Activated T-cell treated with anti-CD3 and anti-CD28 coated beads, Interleukin-2, amount 50 U/mL, for 1 hour (primary cell): ENCODE results near the gene ZNF189.
"Not testable (repeated sequence)": the region's sequence is repeated elsewhere in the genome, so short reads cannot be mapped to it uniquely, and the experiment has no call there.

Experiments used
- DNase-seq: peaks from one replicate; pipeline ENCODE4 v3.0.0-alpha.2; 2020

Gene ZNF189

GRCh38 chr9:101381118-101381517 is 17.5 kb upstream of the ZNF189 start:
- DNase-seq = no peak

DNA sequence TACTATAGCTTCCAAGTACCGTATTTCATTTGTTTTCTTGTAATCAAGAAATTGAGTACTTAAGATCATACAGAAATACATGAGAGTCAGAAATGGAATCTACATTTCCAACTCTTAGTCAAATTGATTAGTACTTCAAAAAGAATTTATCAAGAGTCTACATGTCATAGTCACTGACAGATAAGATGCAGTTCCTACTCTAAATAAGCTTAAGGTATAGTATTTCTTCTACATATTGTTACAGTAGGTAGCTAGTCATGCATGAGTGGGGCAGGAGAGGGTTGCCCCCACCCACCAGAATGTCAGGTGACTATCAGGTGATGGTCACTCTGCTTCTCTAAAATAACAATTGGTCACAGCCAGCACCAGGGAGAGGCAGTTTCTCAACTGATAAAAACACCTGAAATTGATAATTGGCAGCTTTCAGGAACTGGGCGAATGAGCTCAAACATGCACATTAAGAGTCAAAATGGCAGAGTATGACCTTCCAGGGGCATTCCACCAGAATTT is 16.8 kb upstream of the ZNF189 start:
- DNase-seq = no peak

- DNase-seq = no peak
These were observed 15.3 kb upstream of the ZNF189 start for GRCh38 chr9:101383361-101383760.

DNA sequence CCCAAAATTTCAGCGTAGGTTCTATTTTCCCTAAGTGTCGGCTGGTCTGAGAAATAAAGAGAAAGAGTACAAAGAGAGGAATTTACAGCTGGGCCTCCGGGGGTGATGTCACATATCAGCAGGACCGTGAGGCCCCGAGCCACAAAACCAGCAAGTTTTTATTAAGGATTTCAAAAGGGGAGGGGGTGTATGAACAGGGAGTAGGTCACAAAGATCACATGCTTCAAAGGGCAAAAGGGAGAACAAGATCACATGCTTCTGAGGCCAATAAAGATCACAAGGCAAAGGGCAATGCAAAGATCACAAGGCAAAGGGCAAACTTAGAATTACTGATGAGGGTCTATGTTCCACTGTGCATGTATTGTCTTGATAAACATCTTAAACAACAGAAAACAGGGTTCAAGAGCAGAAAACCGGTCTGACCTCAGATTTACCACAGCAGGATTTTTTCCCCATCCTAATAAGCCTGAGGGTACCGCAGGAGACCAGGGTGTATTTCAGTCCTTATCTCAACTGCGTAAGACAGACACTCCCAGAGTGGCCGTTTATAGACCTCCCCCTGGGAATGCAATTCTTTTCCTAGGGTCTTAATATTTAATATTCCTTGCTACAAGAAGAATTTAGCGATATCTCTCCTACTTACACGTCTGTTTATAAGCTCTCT is 13.6 kb upstream of the ZNF189 start, which contains the start of gene BAAT:
Gene BAAT (minus strand): TSS at position 134 of the 664 bp plus-strand sequence. CDS start 13,602 bp downstream, outside the sequence.
- not testable (repeated sequence) for DNase-seq

DNA sequence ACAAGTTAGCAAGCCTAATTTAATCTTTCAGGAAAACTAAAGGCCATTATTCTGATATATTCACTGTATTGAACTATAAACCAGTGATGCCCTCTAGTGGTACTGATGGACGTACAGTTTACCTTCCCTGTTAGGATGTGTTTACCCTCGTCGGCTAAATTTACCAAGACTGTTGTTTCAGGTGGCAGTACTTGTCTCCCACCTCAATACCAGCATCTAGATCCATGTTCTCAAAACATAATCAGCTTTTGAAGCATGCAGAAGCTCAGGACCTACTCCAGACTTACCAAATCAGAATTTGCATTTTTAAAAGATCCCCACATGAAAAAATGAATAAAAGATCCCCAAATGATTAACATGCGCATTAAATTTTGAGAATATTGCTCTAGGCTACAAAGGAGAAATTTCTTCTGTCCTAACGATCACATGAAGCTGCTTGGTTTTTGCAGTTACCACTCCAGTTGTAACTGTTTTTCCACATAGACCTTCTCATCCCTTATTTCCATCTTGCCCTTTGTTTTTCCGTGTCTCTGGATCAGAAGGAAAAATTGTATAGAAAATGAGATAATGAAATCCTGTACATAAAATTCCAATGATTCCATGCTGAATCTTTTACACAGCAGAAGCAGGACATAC is 10.7 kb upstream of the ZNF189 start:
- no peak for DNase-seq

GRCh38 chr9:101388507-101388993 is 10.1 kb upstream of the ZNF189 start:
- DNase-seq = no peak

DNA sequence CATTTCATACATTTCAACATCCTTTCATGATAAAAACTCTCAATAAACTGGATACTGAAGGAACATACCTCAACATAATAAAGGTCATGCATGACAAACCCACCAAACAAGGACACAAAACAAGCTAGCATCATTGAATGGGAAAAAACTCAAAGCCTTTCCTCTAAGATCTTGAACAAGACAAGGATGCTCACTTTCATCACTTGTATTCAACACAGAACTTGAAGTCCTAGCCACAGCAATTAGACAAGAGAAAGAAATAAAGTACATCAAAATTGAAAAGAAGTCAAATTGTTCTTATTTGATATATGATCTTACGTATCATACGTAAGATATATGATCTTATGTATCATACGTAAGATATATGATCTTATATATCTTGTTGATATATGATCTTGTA is 5.5 kb upstream of the ZNF189 start:
- no peak for DNase-seq

- DNase-seq = no peak
These were observed 4.0 kb upstream of the ZNF189 start for GRCh38 chr9:101394687-101395086.

DNA sequence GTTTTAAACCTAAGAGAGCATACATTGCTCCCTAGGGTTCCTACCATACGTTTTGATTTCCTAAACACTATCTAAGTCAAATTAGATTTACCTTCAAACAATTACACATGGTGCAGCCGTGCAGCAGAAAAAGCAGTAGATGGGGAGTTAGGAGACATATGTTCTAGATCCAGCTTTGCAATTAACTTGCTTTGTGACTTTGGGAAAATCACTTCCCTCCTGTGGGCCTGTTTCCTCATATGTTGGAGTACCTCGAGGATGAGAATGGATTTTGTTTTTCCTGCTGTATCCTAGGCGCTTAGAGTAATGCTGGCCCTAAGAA is 944 bp upstream of the ZNF189 start:
- DNase-seq = no peak

DNA sequence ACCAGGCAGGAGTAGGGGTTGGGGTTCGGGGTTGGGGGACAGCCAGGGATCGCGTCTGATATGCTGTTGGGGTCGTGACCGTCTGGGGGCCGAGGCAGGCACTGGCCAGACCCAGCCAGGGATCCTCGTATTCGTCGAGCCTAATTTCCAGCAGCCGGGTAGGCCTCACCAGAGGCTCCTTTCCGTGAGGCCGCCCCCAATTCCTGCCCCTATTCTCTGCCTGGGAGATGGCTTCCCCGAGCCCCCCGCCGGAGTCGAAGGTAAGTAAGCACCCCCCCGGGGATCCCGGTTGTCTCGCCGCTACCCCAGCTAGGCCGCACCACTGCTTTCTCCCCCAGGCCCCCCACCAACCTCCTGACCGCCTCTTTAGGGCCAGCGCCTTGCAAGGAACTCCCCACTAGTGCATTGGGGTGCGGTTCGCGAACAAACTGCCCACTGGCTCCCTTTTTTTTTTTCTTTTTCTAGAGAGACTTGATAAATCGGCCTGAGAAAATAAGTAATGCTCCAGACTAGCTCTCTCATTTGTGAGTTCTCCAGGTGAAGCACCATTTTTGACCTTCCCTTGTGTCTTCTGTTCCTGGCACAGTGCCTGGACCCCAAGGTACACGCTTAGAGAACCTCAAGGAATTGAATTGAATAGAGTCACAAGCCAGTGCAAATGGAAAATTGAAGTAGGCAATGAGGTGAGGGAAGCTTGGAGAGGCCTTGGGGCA is 435 bp downstream of the ZNF189 start:
- no peak for DNase-seq

- DNase-seq = no peak
These were observed 956 bp downstream of the ZNF189 start for GRCh38 chr9:101399643-101399970.

- DNase-seq = no peak
These were observed 1.5 kb downstream of the ZNF189 start for GRCh38 chr9:101400120-101400519.

- DNase-seq = no peak
These were observed 5.0 kb downstream of the ZNF189 start for GRCh38 chr9:101403516-101404285.

GRCh38 chr9:101408374-101409078 is 9.9 kb downstream of the ZNF189 start:
- DNase-seq = no peak

- DNase-seq = no peak
These were observed 10.4 kb downstream of the ZNF189 start for GRCh38 chr9:101409079-101409477.

DNA sequence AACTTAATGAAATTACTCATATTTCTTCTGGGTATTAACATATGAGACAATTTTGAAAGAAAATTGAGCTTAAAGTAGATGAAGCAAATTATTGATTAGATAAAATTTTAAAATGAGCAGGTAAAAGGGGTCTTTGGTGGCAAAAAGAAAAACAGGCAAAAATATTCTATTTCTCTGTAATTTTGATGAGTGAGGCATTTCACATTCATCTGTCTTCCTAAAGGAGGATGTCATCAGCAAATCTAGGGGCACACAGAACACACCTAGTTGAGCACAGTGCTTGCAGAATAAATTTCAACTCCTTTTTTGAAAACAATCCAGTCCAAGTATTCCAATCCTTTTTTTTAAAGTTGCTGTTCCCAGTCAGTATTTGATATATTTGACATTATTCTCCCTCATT is 16.2 kb downstream of the ZNF189 start:
- DNase-seq = no peak

- no peak for DNase-seq
These were observed 16.9 kb downstream of the ZNF189 start for GRCh38 chr9:101415578-101415977.

GRCh38 chr9:101417389-101417788 is 18.7 kb downstream of the ZNF189 start:
- DNase-seq = no peak

GRCh38 chr9:101417977-101418376 is 19.3 kb downstream of the ZNF189 start:
- no peak for DNase-seq

DNA sequence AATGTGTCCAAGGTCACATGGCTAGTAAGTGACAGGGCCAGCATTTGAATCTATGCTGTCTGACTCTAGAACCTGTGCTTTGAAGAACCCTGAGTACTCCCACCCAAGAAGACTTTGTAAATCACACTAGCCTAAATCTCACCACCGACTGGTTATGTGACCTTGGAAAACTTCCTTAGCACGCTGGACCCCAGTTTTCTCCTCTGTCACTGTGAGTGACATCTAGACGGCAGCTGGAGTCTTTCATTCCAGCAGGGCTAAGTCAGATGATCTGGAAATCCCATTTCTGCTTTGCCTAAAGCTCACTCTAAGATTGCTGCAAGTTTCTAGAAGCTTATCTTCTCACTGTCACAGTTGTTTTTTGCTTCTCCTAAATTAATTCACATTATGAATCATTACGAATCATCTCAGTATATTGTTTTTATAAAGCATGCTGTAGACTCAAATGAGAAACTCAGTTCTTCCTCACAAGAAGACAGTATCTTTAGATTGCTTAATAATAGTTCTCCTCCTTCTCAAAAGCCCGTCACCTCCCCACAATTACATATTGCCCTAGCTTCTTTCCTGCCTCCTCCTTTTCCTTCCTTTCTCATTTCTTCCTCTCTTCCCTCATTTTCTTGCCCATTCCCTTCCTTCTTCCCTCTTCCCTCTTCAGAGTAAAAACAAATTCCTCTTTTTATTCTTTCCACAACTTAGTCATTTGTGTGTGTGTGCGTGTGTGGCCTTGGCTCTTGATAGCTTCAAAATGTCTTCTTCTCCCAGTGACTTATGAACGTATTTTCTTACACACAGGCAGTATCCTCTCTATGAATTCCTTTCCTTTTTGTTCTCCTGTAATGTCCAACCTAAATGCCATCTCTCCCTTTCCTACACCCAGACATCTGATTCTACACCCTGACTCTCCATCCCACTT is 20.1 kb downstream of the ZNF189 start:
- no peak for DNase-seq

GRCh38 chr9:101419863-101420262 is 21.2 kb downstream of the ZNF189 start:
- DNase-seq = no peak
